CD14-positive monocyte (primary cell): Measurements from ENCODE around the gene ADAMTS3. TPM values are rescaled to one million over a fixed set of nuclear protein-coding genes. Genes with fewer than 3 reads are reported as not detected.

Experiments
- DNase-seq, 3 donors: peaks; one replicate each; pipeline ENCODE4 v3.0.0-alpha.2; 2011 to 2022
- H2AFZ ChIP-seq: 2 replicates; pipeline ENCODE4 v1.6.0; 2012; ENCODE audit warnings: mild to moderate bottlenecking, low read depth, low read length, inconsistent platforms; ENCODE audit not compliant: insufficient read depth, poor library complexity, severe bottlenecking
- H3K27ac ChIP-seq, 2 donors: 1 replicate in 1 of 2; 2 replicates in 1 of 2; pipeline ENCODE4 v1.5.1; 2012 to 2013; ENCODE audit warnings: low read length in 2 of 2, control low read depth in 1 of 2, inconsistent platforms in 1 of 2, low read depth in 1 of 2, mild to moderate bottlenecking in 1 of 2
- H3K27me3 ChIP-seq, 2 donors: one replicate each; pipeline versions ENCODE4 v1.6.0 to v1.6.1; 2011 to 2013; ENCODE audit warnings: low read length in 2 of 2; ENCODE audit not compliant: control insufficient read depth in 2 of 2, insufficient read depth in 2 of 2
- H3K36me3 ChIP-seq, 2 donors: replicated peaks in 1 of 2; 1 replicate in 1 of 2; 2 replicates in 1 of 2; pipeline versions ENCODE4 v1.5.1 to v1.6.1; 2012 to 2013; ENCODE audit warnings: low read length in 2 of 2, control low read depth in 1 of 2, inconsistent platforms in 1 of 2, mild to moderate bottlenecking in 1 of 2; ENCODE audit not compliant: insufficient read depth in 2 of 2, control insufficient read depth in 1 of 2
- H3K4me1 ChIP-seq, 2 donors: 1 replicate in 1 of 2; 2 replicates in 1 of 2; pipeline versions ENCODE4 v1.5.1 to v1.6.1; 2012 to 2013; ENCODE audit warnings: low read length in 2 of 2, control low read depth in 1 of 2, inconsistent platforms in 1 of 2, mild to moderate bottlenecking in 1 of 2, moderate library complexity in 1 of 2; ENCODE audit not compliant: insufficient read depth in 2 of 2, control insufficient read depth in 1 of 2
- H3K4me2 ChIP-seq: replicated peaks from 2 replicates; pipeline ENCODE3; 2012; ENCODE audit warnings: low read length, moderate library complexity, mild to moderate bottlenecking; ENCODE audit not compliant: poor library complexity, severe bottlenecking; ENCODE audit errors: extremely low read depth
- H3K4me3 ChIP-seq, 3 experiments: fragments of 200-600 bp in 1 of 3; sonication (generic) in 1 of 3; replicated peaks in 1 of 3; 1 replicate in 2 of 3; 2 replicates in 1 of 3; pipeline ENCODE4 v1.5.1; 2011 to 2013; ENCODE audit warnings: low read length in 3 of 3, mild to moderate bottlenecking in 3 of 3, control low read depth in 2 of 3, low read depth in 2 of 3, inconsistent platforms in 1 of 3, moderate library complexity in 1 of 3
- H3K79me2 ChIP-seq: 2 replicates; pipeline ENCODE4 v1.6.0; 2012; ENCODE audit warnings: mild to moderate bottlenecking, control low read depth, inconsistent platforms, low read length, moderate library complexity; ENCODE audit not compliant: insufficient read depth
- H3K9ac ChIP-seq: 2 replicates; pipeline ENCODE4 v1.6.0; 2017; ENCODE audit warnings: low read length, mild to moderate bottlenecking; ENCODE audit not compliant: insufficient read depth, poor library complexity, severe bottlenecking
- H3K9me3 ChIP-seq, 2 donors: replicated peaks in 1 of 2; 1 replicate in 1 of 2; 2 replicates in 1 of 2; pipeline versions ENCODE4 v1.5.1 to v1.6.1; 2012 to 2013; ENCODE audit warnings: low read length in 2 of 2, control low read depth in 1 of 2; ENCODE audit not compliant: control insufficient read depth in 1 of 2, insufficient read depth in 1 of 2
- H4K20me1 ChIP-seq: 2 replicates; pipeline ENCODE4 v1.6.0; 2012; ENCODE audit warnings: mild to moderate bottlenecking, low read length, control low read depth, moderate library complexity; ENCODE audit not compliant: insufficient read depth
- H3K27ac Mint-ChIP-seq, 7 donors: one replicate each; pipeline ENCODE4 v1.8.0; 2020; ENCODE audit warnings: mild to moderate bottlenecking in 7 of 7, mixed read lengths in 7 of 7, moderate library complexity in 6 of 7, inconsistent platforms in 2 of 7
- H3K27me3 Mint-ChIP-seq, 3 donors: one replicate each; pipeline ENCODE4 v1.8.0; 2021 to 2022; ENCODE audit warnings: low read depth in 3 of 3, mild to moderate bottlenecking in 3 of 3, mixed read lengths in 3 of 3, moderate library complexity in 3 of 3, inconsistent platforms in 1 of 3
- H3K36me3 Mint-ChIP-seq, 2 donors: one replicate each; pipeline ENCODE4 v1.8.0; 2020; ENCODE audit warnings: mixed read lengths in 2 of 2, inconsistent platforms in 1 of 2, mild to moderate bottlenecking in 1 of 2
- H3K4me1 Mint-ChIP-seq: one replicate; pipeline ENCODE4 v1.8.0; 2020; ENCODE audit warnings: mild to moderate bottlenecking, mixed read lengths
- H3K4me3 Mint-ChIP-seq, 2 donors: one replicate each; pipeline ENCODE4 v1.8.0; 2020; ENCODE audit warnings: mild to moderate bottlenecking in 2 of 2, mixed read lengths in 2 of 2, moderate library complexity in 1 of 2
- H3K9me3 Mint-ChIP-seq, 7 donors: one replicate each; pipeline ENCODE4 v1.8.0; 2020 to 2022; ENCODE audit warnings: mixed read lengths in 7 of 7, mild to moderate bottlenecking in 6 of 7, moderate library complexity in 6 of 7, inconsistent platforms in 2 of 7
- WGBS: methylation state at CpG from one replicate; pipeline ENCODE4 v1.1.5; 2013; ENCODE audit warnings: missing lambda C conversion rate; ENCODE audit not compliant: insufficient coverage; 5-methylcytosine and 5-hydroxymethylcytosine counted together
- intact Hi-C, 2 donors: fragments of 100-400 bp; cut with micrococcal nuclease; formaldehyde crosslinking; loops; one replicate each; pipeline versions ENCODE4 v1.15.0 to v1.15.1; 2023
- polyA plus RNA-seq, 3 donors: library from polyadenylated mRNA; depleted of rRNA in 1 of 3; unstranded in 2 of 3; stranded (reverse) in 1 of 3; fragments of 300-500 nt in 2 of 3; fragments of >200 nt in 1 of 3; fragmentation: Illumina TruSeq in 2 of 3; gene quantifications; 1 replicate in 2 of 3; 2 replicates in 1 of 3; pipeline ENCODE4 v1.2.3, GENCODE V29; 2012 to 2021
- TF ChIP-seq, protein P1 (sequence below): fragments of 200-600 bp; IDR thresholded peaks from one replicate; pipeline ENCODE4 v1.8.0; 2022; ENCODE audit warnings: antibody characterized with exemption, mild to moderate bottlenecking

Gene ADAMTS3
- polyA plus RNA-seq, 3 donors = not detected

- Mint-ChIP-seq H3K27ac (no peak overlapping the region), H3K36me3 (no peaks in the 10 kb centered on the region), H3K4me3 (no peak overlapping the region), H3K9me3 (peaks cover 0 to 6% (median 2%) of the 10 kb centered on the region in 7 donors), H3K4me1 (no peaks in the 10 kb centered on the region), H3K27me3 (peaks cover 0 to 2% (median 0%) of the 10 kb centered on the region in 3 donors)
- Histone ChIP-seq H3K79me2 (no peaks in the 10 kb centered on the region), H3K4me3 (no peak overlapping the region), H3K9me3 (no peaks in the 10 kb centered on the region), H4K20me1 (no peaks in the 10 kb centered on the region), H2AFZ (no peak overlapping the region), H3K4me1 (no peaks in the 10 kb centered on the region), H3K9ac (no peak overlapping the region), H3K27ac (no peak overlapping the region), H3K36me3 (no peaks in the 10 kb centered on the region), H3K4me2 (no peak overlapping the region), H3K27me3 (no peaks in the 10 kb centered on the region)
- intact Hi-C loops = no loop called here
- no CpG with 5 or more reads among the region's 2 CpGs for whole genome bisulfite sequencing
- no peak for DNase-seq
- TF ChIP-seq, protein P1, sequence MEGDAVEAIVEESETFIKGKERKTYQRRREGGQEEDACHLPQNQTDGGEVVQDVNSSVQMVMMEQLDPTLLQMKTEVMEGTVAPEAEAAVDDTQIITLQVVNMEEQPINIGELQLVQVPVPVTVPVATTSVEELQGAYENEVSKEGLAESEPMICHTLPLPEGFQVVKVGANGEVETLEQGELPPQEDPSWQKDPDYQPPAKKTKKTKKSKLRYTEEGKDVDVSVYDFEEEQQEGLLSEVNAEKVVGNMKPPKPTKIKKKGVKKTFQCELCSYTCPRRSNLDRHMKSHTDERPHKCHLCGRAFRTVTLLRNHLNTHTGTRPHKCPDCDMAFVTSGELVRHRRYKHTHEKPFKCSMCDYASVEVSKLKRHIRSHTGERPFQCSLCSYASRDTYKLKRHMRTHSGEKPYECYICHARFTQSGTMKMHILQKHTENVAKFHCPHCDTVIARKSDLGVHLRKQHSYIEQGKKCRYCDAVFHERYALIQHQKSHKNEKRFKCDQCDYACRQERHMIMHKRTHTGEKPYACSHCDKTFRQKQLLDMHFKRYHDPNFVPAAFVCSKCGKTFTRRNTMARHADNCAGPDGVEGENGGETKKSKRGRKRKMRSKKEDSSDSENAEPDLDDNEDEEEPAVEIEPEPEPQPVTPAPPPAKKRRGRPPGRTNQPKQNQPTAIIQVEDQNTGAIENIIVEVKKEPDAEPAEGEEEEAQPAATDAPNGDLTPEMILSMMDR = no peak
Observed at GRCh38 chr4:72432975-72433374, 136.0 kb downstream of the ADAMTS3 start.

DNA sequence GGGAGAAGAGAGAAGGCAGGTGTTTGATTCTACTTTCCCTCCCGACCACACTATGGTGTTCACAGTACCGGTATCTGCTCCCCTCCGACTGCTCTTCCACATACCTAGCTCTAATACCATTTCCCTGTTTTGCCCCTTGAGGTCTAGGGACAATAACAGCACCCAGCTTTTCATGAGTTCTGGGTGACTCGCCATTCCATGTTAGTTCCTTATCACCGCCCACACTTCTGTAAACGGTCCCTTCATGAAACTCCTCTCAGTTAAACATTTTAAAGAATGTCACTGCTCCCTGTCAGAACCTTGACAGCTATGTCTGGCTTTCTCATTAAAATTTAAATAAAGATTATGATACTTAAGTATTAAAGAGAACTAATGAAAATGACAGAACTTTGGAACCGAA, 136.7 kb downstream of the ADAMTS3 start:
- H3K27ac Mint-ChIP-seq = no peak overlapping the region
- no peaks in the 10 kb centered on the region for H3K4me1 Mint-ChIP-seq
- H3K36me3 ChIP-seq = no peaks in the 10 kb centered on the region
- H2AFZ ChIP-seq = no peak overlapping the region
- H3K9ac ChIP-seq = no peak overlapping the region
- peaks cover 0 to 2% (median 0%) of the 10 kb centered on the region in 3 donors for H3K27me3 Mint-ChIP-seq
- no peak overlapping the region for H3K27ac ChIP-seq
- no peaks in the 10 kb centered on the region for H3K27me3 ChIP-seq
- no peak overlapping the region for H3K4me3 ChIP-seq
- intact Hi-C loops = no loop called here
- 78% methylated on average over 3 of the region's 7 CpGs for WGBS
- no peak overlapping the region for H3K4me3 Mint-ChIP-seq
- DNase-seq = no peak
- H4K20me1 ChIP-seq = no peaks in the 10 kb centered on the region
- no peak overlapping the region for H3K4me2 ChIP-seq
- H3K9me3 ChIP-seq = no peaks in the 10 kb centered on the region
- no peaks in the 10 kb centered on the region for H3K79me2 ChIP-seq
- H3K4me1 ChIP-seq = no peaks in the 10 kb centered on the region
- TF ChIP-seq, protein P1 = no peak
- peaks cover 0 to 6% (median 2%) of the 10 kb centered on the region in 7 donors for H3K9me3 Mint-ChIP-seq
- no peaks in the 10 kb centered on the region for H3K36me3 Mint-ChIP-seq
